ENCODE data around the gene SLC19A2.

GRCh38 chr1:169488157-169488556 lies 2.4 kb upstream of the SLC19A2 start:
- TF ChIP-seq CTCF (IDR thresholded peaks at IDR 0.05; ENCODE audit: insufficient read depth, low read length) (no peak), GABPA (IDR thresholded peaks at IDR 0.05; ENCODE audit: low read depth) (no peak), POLR2AphosphoS5 (IDR thresholded peaks at IDR 0.05; ENCODE audit: low read depth) (no peak), REST (IDR thresholded peaks at IDR 0.05; ENCODE audit: insufficient replicate concordance, low read depth) (no peak)

Measured in HL-60 (cell line).